ENCODE results near the gene PIM3.
"Not testable (repeated sequence)": the region's sequence is repeated elsewhere in the genome, so short reads cannot be mapped to it uniquely, and the experiment has no call there.

PIM3 gene

GRCh38 chr22:49943771-49944398 lies 16.7 kb upstream of the PIM3 start:
- no peak for DNase-seq (ENCODE audit: low spot score)

- DNase-seq (ENCODE audit: low spot score), result no peak
These were observed 16.1 kb upstream of the PIM3 start for GRCh38 chr22:49944399-49944891.

DNA sequence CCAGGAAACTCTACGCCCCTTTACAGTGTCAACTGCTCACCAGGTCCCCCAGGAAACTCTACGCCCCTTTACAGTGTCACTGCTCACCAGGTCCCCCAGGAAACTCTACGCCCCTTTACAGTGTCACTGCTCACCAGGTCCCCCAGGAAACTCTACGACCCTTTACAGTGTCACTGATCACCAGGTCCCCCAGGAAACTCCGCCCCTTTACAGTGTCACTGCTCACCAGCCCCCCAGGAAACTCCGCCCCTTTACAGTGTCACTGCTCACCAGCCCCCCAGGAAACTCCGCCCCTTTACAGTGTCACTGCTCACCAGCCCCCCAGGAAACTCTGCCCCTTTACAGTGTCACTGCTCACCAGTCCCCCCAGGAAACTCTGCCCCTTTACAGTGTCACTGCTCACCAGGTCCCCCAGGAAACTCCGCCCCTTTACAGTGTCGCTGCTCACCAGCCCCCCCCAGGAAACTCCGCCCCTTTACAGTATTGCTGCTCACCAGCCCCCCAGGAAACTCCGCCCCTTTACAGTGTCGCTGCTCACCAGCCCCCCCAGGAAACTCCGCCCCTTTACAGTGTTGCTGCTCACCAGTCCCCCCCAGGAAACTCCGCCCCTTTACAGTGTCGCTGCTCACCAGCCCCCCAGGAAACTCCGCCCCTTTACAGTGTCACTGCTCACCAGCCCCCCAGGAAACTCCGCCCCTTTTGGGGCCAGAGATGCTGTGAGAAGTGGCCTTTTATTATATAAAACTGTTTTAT lies 15.4 kb upstream of the PIM3 start:
- not testable (repeated sequence) for DNase-seq (ENCODE audit: low spot score)

DNA sequence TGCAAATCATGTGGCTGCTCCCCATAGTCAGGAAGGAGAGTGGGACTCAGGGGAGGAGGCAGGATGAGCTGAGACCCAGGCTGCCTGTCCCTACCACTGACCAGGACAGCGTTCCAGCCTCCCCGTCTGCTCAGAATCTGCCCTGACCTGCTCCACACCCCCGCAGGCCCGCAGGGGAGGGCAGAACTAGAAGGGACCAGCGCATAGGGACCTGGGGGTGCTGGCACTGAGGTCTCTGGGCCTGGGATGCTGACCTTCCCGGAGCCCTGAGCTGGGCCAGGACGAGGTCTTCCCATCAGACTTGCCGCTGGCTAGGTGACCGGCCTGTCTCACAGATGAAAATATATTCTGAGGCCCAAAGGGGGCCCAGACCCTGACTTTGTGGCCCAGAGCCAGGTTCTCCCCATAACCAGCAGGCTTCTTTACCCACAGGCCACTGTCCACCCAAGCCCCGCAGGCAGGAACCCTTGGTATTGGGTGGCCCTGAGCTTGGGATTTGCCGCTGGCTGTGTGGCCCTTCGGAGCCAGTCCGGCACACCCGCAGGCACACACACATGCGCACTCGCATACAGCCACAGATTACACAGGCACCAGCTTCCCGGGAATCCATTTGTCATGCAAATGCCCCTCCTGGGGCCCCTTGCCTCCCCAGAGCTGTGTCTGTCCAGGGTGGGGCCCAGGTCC lies 13.8 kb upstream of the PIM3 start:
- no peak for DNase-seq (ENCODE audit: low spot score)

- no peak for DNase-seq (ENCODE audit: low spot score)
These were observed 13.3 kb upstream of the PIM3 start for GRCh38 chr22:49947296-49947622.

- DNase-seq (ENCODE audit: low spot score), result no peak
These were observed 12.2 kb upstream of the PIM3 start for GRCh38 chr22:49948116-49948957.

DNA sequence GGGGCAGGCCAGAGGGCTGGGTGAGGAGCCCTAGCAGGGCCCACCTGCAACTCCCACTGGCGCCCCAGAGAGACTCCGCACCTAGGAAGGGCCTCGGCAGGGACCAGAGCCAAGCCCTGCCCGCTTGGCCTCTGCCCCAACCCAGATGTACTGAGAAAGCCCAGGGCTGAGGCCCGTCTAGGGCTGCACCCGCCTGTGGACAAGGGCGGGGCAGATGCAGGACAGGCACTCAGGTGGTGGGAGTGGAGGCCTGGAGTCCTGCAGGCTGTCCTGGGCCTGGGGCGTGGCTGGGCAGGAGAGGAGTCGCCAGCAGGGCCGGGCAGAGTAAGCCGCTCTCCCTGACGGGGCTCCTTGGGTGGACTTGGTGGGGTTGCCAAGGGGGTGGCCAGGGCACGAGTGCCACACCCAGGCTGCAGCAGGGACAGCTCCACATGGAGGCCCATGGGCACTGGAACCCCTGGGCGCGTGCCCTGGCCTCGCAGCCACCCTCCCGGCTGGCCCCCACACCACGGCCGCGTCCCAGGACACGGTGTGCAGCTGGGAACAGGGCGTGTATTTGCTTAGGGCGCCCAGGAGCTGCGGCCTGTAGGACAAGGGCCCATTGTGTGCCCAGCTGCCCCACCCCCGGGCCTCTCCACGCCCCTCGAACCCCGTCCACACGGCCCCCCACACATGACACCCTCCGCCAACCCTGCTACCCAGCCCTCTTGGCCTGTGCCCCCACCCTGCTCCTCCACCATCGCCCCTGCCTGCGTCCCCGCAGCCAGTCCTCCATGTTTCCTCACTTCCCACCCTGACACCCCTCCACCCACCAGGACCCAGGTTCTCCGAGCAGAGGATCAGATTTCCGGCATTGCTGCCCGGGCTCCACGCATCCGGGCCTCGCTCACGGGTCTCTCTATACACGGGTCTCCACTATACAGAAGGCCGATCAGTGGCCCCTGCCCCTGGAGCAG lies 11.3 kb upstream of the PIM3 start:
- no peak for DNase-seq (ENCODE audit: low spot score)

GRCh38 chr22:49949914-49950292 lies 10.7 kb upstream of the PIM3 start:
- no peak for DNase-seq (ENCODE audit: low spot score)

GRCh38 chr22:49950396-49950994 lies 10.1 kb upstream of the PIM3 start:
- DNase-seq (ENCODE audit: low spot score), result no peak

DNA sequence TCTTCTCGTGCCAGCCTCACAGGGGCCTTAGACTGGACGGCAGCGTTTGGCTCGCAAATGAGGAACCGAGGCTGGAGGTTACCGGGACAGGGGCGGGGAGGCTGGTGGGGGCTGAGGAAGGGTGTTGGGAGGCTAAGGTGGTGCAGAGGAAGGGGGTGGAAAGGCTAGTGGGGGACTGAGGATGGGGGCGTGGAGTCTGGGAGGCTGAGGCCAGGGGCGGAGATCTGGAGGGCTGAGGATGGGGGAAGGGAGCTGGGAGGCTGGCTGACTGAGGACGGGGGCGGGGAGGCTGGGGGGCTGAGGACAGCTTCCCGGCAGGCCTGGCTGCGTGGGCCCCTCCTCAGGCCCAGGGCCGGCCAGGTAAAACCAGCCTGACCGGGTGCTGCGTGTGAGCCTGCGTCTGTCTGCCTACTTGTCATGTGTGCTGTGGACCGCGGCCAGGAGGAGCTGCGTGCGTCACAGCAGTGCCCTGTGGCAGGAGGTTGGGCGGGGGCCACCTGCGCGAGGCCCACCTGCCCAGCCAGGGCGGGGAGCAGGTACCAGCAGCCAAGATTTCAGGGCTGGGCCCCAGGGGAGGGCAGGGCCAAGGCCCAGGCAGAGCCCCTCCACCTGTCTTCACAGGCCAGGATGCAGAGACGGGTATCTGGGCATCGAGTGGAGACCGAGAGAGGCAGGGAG lies 9.4 kb upstream of the PIM3 start:
- no peak for DNase-seq (ENCODE audit: low spot score)

DNA sequence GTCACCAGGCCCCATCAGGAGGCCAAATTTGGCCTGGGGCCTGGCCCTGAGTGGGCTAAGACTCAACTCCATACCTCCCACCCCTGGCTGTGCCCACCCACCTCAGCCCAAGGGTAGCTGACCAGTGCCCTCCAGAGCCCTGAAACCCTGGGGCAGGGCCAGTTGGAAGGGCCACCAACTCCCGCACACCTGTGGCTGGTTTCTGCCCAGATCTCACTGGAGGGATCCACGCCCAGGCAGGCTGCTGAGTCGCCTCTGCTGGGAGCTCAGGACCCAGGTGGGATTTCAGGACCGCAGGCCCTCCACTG lies 8.9 kb upstream of the PIM3 start:
- DNase-seq (ENCODE audit: low spot score), result no peak

- DNase-seq (ENCODE audit: low spot score), result no peak
These were observed 8.3 kb upstream of the PIM3 start for GRCh38 chr22:49951986-49952896.

DNA sequence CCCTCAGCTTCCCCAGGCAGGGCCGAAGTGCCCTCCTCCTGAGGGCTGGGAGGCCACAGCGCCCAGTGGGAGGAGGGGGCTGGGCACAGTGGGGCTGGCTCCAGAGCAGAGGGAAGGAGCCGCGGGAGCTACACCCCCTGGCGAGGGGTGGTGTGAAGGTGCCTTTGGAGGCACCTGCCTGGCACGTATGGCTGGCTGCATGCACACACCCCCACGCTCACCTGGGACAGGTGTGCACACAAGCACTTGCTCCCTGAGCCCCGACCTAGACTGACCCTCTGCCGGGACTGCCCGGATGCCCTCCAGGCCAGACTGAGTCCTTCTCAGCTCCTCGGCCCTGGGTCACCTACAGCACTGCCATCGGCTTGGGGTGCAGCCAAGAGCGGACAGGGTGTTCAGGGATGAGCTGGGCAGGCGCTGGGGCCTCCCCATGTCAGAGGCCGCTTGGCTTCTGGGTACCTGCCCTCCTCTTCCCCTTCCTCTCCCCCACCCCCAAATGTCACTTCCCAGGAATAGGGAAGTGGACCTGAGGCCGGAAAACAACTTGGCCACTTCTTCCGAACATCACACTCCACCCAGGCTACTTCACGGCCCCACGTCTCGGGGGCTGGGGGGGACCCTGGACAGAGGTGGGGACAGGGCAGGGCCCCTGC lies 7.4 kb upstream of the PIM3 start:
- DNase-seq (ENCODE audit: low spot score), result no peak

DNA sequence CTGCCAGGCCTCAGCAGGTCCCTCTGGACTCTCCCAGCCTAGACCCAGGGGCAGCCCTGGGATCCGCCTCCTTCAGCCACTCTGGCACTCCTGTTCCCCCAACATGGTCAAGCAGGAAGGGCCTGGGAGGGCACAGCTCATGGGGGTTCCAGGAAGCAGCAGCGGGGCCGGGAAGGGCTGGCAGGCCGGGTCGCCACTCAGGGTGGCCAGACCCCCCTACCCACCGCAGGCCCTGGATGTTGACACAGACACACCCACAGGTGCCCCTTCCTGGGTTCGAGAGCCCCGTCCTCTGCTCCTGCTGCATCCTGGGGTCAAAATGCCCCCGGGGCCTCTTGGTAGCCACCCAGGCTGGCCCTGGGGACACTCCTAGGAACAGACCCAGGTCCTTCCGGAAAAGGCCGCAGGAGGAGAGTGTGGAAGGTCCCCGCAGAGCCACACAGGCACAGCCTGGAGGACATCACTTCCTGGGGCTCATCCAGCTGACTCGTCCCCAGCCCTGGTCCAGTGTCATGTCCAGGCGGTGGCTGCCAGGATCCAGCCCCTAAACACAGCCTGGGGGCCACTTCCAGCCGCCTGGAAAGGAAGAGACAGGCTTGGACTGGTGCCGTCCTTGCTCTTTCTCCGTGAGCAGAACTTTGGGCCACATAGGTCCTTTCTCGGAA lies 6.8 kb upstream of the PIM3 start:
- DNase-seq (ENCODE audit: low spot score), result no peak

- no peak for DNase-seq (ENCODE audit: low spot score)
These were observed 6.2 kb upstream of the PIM3 start for GRCh38 chr22:49954354-49954753.

- no peak for DNase-seq (ENCODE audit: low spot score)
These were observed 5.5 kb upstream of the PIM3 start for GRCh38 chr22:49954991-49955580.

GRCh38 chr22:49955581-49956417 lies 4.8 kb upstream of the PIM3 start:
- no peak for DNase-seq (ENCODE audit: low spot score)
